CD4-positive, alpha-beta T cell treated with Interleukin-4 for 1 hour (primary cell): ENCODE results near the gene OARD1.
"Not testable (repeated sequence)": the region's sequence is repeated elsewhere in the genome, so short reads cannot be mapped to it uniquely, and the experiment has no call there.

Experiments used
- DNase-seq, 2 donors: peaks; one replicate each; pipeline ENCODE4 v3.0.0-alpha.2; 2020 to 2022

The OARD1 gene, protein sequence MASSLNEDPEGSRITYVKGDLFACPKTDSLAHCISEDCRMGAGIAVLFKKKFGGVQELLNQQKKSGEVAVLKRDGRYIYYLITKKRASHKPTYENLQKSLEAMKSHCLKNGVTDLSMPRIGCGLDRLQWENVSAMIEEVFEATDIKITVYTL

DNA sequence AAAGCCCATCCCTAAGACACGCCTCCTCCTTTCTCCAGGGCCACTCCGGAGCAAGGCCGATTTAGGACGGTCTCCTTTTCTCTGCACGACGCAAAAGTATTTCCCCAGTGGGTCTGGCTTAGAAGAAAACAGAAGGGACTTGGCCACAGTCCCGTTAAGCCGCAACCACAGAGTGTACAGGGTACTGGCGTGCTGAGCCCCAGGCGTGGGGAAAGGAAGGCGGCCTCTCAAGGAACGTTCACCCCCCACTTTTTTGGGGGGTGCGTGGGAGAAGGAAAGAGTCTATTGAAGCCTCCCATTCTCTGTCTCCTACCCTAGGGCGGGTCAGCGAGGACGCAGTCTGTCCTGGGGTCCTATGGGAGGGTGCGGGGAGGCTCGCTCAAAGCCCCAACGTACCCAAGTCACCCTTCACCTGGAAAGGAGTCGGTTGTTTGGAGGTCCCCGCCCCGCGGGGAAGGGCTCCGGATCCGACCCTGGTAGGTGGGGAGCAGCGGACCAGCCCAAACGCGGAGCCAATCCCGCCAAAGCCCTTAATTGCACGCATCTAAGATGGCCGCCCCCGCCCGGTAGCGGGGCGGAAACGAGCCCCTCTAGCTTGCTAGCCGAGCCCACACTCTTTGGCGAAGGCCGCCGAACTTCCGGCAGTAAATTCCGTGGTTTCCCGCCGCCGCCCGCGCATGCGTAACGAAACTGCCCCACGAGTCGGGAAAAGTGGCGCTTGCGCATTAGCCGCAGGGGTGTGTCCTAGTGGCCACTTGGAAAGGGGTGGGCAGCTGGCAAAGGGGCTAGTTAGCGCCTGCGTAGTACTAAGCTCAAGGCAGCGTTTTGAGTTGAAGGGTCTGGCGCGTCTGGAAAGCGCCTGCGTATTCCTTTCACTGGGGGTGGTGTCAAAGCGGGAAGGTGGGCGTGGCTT lies at the start of gene OARD1:
TSS of gene OARD1 (minus strand) at position 434 of the 913 bp plus-strand sequence. CDS start 722 bp downstream, outside the sequence.
- DNase-seq, result peak; percentile 100

- DNase-seq, result no peak
These were observed 47.9 kb upstream of the OARD1 start for GRCh38 chr6:41120058-41120457.

DNA sequence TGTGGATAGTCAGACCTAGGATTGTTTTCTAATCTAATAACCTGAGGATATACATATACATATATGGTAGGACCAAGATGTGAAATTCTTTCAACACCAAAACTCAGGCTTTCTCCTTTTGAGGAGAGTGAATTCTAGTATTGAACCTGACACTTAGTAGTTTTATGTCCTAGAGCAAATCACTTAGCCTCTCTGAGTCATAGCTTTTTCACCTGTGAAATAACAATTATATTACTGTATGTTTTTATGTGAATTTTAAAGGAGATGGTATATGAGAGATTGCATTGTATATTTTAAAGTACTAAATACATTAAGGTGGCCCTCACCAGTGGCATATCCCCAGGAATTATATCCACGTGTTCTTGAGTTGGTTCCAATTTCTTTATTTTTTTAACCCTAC lies 47.4 kb upstream of the OARD1 start:
- no peak for DNase-seq

DNA sequence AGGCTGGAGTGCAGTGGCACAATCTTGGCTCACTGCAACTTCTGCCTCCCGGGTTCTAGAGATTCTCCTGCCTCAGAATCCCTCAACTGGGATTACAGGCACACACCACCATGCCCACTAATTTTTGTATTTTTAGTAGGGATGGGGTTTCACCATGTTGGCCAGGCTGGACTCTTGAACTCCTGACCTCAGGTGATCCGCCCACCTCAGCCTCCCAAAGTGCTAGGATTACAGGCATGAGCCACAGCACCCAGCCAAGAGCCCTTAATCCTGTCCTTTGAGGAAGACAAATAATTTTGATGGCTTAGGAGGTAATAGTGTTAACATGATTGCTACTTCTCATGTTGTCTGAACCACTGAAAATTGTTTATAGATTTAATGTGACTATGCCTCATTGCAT lies 42.9 kb upstream of the OARD1 start:
- not testable (repeated sequence) for DNase-seq

- no peak for DNase-seq
These were observed 38.9 kb upstream of the OARD1 start for GRCh38 chr6:41111017-41111416.

DNA sequence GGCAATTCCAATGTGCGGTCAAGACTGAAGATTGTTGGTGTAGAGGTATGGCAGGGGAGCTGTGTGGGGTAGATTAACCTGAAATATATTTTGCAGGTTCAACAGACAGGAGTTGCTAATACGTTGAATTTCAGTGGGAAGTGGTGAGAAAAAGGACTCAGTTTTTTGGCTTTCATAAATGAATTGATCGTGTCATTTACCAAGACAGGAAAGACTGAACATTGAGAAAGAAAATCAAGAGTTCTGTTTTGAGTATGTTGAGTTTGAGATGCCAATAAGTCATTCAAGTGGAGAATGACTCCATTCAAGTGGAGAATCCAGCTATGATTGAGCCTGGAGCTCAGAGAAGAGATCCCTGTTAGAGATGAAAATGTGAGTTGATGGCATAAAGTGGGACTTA lies 31.7 kb upstream of the OARD1 start:
- no peak for DNase-seq

DNA sequence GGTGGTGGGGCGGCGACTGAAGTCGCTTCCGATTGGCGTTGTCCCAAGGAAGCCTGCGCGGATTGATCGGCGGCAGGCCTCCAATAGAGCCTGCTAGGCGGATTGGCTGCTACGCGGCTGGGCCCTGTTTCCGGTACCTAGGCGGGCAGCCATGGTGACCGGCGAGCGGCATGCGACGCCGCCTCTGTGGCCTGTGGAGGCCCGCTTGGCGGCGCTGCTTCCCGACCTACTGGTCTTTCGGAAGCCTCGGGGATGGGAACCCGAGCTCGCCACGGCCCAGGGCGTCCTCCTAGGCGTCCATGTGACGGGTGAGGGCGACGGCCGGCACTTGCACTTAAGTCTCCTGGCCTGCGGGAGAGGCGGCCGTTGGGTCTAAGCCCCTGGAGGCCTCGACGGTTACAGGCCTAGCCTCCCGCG lies 28.7 kb upstream of the OARD1 start:
- DNase-seq, result no peak

DNA sequence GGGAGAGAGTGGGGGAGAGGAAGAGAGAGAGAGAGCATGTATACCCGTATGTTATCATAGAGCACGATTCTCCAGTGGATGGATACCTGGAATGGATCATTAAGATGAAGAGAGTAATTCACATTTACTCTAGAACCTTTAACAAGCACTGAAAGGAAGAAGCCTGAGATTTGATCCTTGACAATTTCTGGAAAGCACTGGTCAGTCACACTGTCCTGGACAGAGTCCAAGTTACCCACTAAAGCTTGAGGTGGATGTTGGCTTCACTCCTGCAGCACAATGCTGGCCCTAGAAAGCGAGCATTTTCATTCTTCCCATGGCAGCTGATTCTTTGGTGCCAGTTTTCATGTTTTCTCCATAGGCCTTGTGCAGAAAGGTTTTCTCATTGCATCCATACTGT lies 26.2 kb upstream of the OARD1 start:
- DNase-seq, result no peak

DNA sequence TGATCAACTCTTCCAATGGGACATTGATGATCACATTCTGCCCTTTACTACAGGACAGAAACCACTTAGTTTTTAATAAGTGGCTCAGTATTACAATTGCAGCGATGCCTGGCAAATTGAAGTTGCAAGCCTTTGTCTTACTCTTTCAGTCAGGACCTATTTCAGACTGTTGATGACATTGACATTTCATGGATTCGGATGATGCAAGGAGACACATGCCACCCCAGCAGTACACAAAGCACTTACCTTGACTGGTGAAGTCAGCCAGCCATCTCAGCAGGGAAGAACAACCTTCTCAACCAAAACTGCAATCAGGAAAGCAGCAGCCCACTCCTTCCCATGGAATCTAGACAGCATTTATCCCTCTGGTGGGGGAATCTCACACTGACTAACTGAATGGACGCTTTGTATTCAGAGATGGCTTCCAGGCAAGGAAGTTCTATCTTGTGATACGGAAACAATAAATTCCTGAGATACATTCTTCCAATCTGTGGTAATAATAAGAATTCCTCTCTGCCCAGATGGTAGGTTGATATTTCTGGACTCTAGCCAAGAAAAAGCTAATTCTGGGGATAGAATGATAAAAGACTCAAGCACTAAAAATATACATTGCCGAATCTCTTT lies 25.4 kb upstream of the OARD1 start:
- no peak for DNase-seq

- DNase-seq, result no peak
These were observed 21.6 kb upstream of the OARD1 start for GRCh38 chr6:41093729-41094128.

- peak in 1 of 2 donors; percentile 28 for DNase-seq
These were observed 20.4 kb upstream of the OARD1 start for GRCh38 chr6:41092421-41093140.

- DNase-seq, result no peak
These were observed 18.9 kb upstream of the OARD1 start for GRCh38 chr6:41090841-41091761.

DNA sequence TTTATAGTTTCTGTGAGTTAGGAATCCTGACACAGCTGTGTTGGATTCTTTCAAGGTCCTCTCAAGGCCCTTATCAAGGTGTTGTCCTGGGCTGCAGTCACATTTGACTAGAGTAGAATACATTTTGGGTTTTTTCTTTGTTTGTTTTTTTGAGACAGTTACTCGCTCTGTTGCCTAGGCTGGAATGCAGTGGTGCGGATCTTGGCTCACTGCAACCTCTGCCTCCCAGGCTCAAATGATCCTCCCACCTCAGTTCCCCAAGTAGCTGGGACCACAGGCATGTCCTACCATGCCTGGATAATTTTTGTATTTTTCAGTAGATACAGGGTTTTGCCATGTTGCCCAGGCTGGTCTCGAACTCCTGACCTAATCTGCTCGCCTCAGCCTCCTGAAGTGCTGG lies 16.3 kb upstream of the OARD1 start:
- no peak for DNase-seq

DNA sequence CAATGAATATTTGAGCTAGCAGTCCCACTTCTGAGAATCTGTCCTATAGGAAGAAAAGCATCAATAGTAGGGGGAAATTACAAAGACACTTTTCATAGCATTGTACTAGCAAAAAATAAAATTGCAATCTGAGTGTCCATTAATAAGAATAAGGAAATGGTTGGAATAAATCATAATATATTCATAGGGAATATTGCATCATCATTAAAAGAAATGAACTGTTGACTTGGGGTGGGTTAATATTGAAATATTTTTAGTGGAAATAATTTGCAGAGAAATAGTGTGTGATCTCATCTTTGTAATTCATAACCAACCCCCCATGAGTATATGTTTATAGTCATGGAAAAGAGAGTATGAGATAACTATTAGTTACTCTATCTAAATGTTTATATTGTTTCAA lies 13.0 kb upstream of the OARD1 start:
- no peak for DNase-seq

- no peak for DNase-seq
These were observed 10.9 kb upstream of the OARD1 start for GRCh38 chr6:41083072-41083471.

- DNase-seq, result peak; percentile 24 to 43
These were observed 8.5 kb upstream of the OARD1 start for GRCh38 chr6:41080621-41081020.

- DNase-seq, result no peak
These were observed 6.9 kb upstream of the OARD1 start for GRCh38 chr6:41079080-41079479.

DNA sequence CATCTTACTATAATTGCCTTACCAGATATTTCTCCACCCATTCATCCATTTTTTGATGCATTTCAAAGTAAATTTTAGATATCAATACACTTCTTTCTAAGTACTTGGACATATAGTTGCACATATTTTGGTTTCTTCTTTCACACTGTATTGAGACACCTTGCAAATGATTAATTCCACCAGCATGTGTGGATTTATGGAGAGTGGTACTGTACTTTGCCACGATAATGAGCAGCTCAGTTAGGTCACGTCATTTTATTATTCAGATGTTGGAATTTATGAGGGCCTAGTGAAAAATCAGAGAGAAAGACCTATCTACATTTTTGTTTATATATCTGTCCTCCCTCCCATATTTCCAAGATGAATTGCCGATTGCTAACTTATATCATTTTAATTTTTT lies 5.9 kb upstream of the OARD1 start:
- no peak for DNase-seq

GRCh38 chr6:41077536-41077935 lies 5.4 kb upstream of the OARD1 start:
- DNase-seq, result no peak

- DNase-seq, result no peak
These were observed 3.8 kb upstream of the OARD1 start for GRCh38 chr6:41075651-41076626.
